Stimulated activated CD4-positive, alpha-beta T cell treated with anti-CD3 and anti-CD28 coated beads, Interleukin-4, amount 100 ng/mL, for 24 hours (primary cell): ENCODE measurements around the gene RPS18.
"Not testable (repeated sequence)": the region's sequence is repeated elsewhere in the genome, so short reads cannot be mapped to it uniquely, and the experiment has no call there.

Experiments used
- DNase-seq: peaks from one replicate; pipeline ENCODE4 v3.0.0-alpha.2; 2020

RPS18 gene

DNA sequence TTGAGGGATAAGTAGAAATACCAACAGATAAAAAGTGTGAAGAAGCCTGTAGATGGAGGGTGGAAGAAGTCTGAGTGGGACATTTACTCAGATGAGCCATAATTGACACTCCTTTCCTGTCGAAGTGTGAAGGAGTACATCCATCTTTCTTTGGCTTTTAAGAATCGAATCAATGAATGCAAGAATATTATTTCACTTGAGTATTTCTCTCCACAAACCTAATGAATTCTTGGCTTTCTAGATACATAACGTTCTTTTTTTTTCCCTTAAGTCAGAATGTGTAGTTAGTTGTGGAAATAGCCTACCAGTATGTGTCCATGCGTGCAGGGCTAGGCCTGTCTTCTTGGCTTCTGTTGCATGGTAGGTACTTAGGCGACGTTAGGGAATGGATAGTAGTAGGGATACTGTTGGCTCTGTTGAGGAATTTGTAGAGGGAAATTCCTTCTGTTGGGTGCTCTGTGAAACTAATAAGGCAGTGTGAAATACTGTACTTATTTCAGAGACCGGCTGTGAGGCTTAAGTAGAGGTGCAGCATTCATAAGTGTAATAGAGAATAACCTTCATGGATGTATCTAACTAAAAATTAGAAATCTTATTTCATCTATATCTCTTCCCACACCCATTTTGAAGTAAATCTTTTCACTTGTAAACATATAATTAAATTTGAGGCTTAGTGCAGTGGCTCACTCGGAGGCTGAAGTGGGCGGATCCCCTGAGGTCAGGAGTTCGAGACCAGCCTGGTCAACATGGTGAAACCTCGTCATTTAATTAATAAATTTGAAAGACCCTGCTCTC, 1.5 kb downstream of the RPS18 start:
- no peak for DNase-seq

DNA sequence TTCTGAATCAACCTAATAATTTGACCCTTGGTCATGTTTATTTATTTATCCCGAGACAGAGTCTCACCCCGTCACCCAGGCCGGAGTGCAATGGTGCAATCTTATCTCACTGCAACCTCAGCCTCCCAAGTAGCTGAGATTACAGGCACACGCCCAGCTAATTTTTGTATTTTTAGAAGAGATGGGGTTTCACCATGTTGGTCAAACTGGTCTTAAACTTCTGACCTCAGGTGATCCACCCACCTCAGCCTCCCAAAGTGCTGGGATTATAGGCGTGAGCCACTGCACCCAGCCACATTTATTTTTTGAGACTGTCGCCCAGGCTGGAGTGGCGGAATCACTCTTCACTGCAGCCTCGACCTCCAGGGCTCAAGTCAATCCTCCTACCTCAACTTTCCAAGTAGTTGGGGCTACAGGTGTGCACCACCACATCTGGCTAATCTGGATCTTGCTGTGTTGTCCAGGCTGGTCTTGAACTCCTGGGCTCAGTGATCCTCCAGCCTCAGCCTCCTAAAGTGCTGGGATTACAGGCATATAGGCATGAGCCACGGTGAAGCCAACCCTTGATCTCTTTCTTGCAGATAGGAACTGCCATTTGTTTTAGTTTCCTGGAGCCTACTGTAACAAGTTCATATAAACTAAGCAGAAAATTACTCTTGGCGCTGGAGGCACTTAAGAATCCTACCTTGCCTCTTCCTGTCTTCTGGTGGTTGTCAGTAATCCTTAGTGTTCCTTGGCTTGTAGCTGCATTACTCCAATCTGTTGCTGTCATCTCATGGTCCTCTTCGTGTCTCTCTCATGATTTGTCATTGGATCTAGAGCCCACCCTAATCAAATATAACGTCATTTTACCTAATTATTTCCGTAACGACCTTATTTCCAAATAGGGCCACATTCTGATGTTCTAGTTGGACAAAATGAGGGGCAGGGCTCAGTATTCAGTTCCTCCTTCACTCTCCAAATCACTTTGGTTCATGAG, 2.3 kb downstream of the RPS18 start:
- DNase-seq: no peak

DNA sequence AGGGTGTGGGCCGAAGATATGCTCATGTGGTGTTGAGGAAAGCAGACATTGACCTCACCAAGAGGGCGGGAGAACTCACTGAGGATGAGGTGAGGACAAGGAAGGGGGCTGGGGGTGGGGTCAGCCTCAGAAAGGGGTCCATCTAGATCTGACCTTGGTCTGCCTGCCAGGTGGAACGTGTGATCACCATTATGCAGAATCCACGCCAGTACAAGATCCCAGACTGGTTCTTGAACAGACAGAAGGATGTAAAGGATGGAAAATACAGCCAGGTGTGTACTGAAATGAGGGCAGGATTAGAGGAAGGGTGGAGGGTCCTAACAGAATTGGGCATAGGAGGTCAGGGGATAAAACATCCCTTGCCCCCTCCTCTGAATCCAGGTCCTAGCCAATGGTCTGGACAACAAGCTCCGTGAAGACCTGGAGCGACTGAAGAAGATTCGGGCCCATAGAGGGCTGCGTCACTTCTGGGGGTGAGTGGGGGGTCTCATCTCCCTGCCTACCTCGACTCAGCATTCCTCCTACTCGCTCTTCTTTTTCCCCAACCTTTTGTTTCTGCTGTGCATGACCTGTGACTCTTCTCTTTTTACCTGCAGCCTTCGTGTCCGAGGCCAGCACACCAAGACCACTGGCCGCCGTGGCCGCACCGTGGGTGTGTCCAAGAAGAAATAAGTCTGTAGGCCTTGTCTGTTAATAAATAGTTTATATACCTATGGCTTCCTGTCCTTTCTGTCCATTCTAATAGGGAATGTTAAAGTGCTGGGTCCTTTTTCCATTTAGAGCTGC, 4.1 kb downstream of the RPS18 start:
- not testable (repeated sequence) for DNase-seq

DNA sequence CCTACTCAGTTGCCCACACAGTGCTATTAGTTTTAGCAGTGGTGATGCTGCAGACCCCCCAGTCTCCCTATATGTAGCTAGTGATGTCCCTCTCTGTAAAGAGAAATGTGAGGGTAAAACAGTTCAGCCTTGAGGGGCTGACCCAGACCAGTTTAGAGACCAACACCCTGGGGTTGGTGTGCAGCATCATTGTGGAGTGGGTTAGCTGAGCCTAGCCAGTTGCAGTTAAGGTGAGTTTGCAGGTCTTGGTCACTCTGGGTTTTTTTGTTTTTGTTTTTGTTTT, 4.6 kb downstream of the RPS18 start:
- DNase-seq: no peak

DNA sequence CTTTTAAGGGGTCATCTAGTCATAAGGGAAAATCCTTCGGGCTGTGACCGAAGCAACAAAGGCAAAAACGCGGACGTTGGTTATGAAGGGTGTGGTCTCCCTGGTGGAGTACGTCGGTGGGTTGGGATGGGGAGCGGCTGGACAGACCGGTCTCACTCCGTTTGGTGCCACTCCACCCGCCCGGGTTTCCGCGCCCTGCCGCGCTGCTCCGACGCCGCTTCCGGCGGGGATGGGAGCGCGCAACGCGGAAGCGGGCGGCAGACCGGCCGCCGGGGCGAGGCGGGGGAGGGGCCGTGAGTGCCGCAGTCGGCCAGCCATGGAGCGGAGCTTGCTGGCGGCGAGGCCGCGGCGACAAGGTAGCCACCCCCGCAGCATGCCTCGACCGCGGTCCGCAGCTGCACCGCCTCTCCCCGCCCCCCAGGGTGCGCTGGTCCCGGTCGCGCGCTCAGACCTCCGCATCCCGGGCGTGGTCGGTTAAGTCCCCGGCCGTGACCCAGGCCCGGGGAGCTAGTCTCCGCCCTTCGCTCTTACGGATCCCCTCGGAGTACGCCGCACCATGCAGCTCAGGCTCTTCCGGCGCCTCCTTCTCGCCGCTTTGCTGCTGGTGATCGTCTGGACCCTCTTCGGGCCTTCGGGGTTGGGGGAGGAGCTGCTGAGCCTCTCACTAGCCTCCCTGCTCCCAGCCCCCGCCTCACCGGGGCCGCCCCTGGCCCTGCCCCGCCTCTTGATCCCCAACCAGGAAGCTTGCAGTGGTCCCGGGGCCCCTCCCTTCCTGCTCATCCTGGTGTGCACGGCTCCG, 5.2 kb downstream of the RPS18 start, which contains the start of gene B3GALT4:
Gene B3GALT4 (plus strand): TSS at position 260 of the 799 bp plus-strand sequence. CDS start 297 bp downstream, at position 557.
- DNase-seq: peak; percentile 74

DNA sequence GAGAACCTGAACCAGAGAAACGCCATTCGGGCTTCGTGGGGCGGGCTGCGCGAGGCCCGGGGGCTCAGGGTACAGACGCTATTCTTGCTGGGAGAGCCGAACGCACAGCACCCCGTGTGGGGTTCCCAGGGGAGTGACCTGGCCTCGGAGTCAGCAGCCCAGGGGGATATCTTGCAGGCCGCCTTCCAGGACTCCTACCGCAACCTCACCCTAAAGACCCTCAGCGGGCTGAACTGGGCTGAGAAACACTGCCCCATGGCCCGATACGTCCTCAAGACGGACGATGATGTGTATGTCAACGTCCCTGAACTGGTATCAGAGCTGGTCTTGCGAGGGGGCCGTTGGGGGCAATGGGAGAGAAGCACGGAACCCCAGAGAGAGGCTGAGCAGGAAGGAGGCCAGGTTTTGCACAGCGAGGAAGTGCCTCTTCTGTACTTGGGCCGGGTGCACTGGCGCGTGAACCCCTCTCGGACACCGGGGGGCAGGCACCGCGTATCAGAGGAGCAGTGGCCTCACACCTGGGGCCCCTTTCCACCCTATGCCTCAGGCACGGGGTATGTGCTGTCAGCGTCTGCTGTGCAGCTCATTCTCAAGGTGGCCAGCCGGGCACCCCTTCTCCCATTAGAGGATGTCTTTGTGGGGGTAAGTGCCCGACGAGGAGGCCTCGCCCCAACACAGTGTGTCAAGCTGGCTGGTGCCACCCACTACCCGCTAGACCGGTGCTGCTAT, 6.0 kb downstream of the RPS18 start:
- DNase-seq: peak; percentile 39

DNA sequence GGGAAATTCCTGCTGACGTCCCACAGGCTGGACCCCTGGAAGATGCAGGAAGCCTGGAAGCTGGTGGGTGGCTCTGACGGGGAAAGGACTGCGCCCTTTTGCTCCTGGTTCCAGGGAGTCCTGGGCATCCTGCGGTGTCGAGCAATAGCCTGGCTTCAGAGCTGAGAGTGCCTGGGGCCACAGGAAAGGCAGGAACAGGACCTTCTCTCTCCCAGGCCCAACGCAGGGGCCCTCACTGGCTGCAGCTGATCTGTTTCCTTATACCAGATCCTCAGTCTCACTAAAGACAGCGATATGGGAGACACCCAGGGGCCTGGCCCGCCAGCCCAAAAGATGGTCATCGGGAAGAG, 6.5 kb downstream of the RPS18 start:
- DNase-seq: no peak

DNA sequence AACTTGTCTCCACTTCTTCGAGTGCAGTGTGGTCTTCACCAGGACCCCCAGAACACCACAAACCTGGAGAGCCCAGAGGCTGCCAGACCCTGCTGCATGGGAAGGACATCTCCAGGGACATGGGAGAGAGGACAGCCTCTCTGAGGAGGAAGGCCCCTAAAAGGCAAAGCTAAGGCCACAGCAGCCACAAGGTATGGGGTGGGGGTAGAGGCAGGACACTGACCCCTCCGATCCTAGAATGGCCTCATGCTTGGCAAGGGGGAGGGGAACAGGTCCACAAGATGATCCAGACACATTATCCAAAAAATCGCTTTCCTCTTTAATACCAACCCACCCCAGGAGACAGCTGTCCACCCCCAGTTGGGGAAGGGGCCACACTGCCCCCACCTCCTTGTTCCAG, 6.9 kb downstream of the RPS18 start:
- DNase-seq: no peak

DNA sequence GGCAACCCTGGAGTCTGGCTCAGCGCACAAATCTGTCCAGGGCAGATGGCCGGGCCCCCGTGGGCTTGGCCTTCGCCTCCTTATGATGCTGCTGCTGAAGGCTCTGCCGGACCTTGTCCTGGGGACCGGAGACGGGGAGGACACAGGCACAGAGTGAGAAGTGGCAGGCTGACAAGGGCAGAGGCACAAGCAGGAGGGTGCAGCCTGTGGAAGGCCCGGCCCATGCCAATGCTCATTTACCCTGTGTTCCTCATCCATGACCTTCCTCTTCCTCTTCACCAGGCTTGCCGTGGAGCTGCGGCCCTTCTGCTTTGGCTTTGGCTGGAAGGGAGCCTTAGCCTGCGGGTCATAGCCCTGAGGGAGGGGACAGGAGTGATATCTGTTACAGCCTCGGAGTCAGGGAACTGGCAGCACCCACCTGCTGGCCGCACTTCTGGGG, 7.4 kb downstream of the RPS18 start:
- DNase-seq: no peak

DNA sequence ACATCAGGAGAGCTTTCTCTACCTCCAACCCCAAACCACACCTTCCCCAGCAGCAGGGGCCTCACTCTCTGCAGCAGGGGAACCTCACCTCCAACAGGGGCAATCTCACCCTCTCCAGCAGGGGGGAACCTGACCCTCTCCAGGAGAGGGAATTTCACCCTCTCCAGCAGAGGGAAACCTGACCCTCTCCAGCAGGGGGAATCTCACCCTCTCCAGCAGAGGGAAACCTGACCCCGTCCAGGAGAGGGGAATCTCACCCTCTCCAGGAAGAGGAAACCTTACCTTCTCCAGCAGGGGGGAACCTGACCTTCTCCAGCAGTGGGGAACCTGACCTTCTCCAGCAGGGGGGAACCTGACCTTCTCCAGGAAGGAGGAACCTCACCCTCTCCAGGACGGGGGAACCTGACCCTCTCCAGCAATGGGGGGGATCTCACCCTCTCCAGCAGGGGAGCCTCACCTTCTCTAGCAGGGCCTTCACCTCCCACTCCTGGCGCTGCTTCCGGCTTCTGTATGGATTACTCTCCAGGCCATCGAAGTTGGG, 8.2 kb downstream of the RPS18 start:
- no peak for DNase-seq

DNA sequence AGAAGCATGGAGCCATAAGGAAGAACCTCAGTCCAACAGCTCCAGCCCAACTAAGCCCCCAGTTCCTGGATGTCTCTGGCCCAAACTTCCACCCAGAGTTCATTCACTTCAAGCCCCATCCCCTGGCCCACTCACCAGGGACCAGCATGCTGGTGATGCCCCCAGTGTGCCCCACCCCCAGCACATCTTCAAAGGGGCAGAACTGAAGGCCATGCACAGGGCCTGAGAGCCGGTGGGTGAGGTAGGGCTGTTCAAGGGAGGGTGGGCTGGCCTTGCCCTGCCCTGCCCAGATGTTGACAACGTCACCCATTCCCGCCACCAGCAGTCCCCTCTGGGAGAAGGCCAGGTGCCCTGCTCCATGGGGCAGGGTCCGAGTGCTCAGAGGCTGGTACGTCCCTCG, 8.7 kb downstream of the RPS18 start:
- no peak for DNase-seq

DNA sequence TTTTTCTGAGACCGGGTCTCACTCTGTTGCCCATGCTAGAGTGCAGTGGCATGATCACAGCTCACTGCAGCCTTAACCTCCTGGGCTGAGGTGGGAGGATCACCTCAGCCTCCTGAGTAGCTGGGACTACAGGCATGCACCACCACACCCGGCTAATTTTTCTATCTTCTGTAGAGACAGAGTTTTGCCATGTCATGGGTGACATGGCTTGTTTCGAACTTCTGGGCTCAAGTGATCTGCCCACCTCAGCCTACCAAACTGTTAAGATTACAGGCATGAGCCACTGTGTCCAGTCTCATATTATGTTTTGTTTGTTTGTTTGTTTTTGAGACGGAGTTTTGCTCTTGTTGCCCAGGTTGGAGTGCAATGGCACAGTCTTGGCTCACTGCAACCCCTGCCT, 13.3 kb downstream of the RPS18 start:
- DNase-seq: not testable (repeated sequence)

DNA sequence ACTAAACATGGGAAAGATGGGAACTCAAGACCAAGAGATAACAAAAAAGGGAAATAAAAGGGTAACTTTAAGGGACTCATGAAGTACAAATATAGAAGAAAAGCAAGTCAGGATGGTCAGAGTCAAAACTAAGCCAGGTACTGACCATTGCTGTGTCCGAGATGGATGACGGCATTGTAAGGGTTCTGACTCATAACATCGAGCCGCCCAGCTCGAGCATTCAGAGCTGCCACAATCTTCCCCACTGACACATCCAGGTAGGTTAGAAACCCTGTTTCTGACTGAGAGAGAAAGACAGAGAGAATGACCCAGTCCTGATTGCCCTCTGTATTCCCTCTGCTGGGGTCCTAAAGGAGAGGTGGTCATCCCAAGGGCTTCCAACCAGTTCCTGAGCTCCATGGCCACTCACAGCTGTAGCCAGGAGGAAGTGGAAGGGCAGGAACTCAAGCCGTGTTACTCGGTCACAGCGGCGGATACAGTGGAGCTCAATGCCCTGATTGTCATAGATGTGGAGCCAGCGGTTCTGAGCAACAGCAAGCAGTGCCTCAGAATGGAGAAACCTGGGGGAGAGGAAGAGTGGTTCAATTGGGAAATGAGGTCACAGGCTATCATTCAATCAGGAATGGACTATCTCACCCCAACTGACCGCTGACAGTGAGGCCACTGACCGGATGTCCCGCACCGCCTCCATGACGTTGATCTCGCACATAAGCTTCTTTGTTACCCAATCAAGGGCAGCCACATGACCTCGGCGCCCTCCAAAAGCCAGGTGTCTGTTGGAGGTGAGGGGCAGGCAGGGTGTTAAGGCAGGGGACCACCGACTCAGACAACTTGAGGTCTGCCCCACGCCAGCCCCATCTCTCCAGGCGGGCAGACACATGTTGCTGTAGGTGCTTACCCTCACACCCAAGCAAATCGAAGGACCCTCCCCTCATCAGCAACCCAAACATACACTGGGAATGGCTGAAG, 15.4 kb downstream of the RPS18 start:
- DNase-seq: no peak

DNA sequence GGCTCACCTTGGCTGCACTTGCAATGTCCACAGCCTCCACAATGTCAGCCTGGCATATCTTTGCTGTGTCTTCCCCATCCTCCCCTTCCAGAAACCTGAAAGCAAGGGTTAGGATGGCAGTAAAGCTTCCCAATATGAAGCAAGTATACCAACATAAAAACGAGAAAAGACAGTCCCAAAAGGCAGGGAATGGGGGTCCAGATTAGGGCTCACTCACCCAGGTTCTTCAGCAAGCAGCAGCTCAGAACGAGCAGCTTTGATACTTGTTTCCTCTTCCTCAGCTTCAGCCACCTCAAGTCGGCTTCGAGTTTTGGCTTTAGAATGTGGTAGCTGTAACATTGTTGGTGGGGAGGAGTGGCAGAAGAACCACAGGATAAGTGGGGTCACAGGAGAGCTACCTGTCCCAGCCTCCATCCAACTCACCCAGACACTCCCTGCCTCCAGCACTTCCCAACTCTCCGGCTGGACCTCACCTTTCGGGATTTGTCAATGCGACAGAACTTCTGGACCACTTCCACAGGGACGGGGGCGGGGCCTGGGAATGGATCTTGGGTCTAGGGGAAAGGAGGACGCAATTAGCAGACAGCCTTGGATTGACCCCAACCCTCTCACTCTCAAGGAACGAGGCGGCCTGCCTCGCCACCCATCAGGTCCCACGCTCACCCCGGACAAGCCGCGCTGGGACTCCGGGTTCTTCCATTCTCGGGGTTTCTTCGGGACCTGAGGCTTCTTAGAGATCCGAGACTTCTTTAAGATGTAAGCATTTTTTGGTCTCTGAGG, 16.5 kb downstream of the RPS18 start:
- DNase-seq: no peak

DNA sequence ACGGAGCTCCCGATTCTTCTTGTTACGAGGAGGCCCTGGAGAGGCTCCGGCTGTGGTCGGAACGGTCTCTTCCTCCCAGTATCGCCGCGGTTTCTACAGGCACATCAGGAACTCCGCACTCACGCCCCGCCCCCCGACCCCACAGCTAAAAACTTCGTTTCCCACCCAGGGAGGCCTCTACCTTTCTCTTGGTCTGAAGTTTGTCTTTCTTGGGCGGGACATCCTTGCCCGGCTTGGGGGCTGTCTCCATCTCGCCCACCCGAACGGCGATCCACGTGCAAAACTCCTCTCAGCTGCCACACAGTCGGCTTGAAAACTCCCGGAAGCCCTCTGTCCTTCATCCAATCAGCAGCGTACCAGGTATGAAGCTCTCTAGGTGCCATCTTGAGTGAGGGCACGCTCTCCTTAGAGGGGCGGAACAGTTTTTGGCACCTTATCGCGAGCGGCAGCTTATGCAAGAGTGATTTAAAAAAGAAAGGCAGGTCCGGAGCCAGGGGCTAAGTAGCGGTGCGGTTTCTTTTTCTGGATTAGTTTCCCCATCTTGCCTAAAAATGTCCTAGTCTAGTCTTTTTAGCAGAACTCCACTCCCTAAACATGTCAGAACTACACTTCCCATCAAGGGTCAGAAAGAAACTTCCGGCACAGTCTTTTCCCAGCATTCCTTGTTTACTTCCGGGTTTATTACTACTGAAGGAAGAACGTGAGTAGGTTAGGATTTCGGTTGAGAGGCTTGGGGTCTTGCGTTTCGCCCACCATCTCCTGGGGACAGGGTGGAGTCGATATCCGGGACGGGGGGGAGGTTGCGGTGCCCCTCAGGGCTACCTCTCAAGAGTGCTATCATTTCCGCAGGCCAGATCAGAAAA, 17.3 kb downstream of the RPS18 start, which contains the start of the genes PFDN6 and WDR46:
Gene PFDN6 (plus strand): TSS at position 681 of the 863 bp plus-strand sequence. CDS start 256 bp downstream, outside the sequence.
Gene WDR46 (minus strand): TSS at position 319 of the 863 bp plus-strand sequence. CDS start 69 bp downstream, at position 250.
- peak; percentile 87 for DNase-seq

DNA sequence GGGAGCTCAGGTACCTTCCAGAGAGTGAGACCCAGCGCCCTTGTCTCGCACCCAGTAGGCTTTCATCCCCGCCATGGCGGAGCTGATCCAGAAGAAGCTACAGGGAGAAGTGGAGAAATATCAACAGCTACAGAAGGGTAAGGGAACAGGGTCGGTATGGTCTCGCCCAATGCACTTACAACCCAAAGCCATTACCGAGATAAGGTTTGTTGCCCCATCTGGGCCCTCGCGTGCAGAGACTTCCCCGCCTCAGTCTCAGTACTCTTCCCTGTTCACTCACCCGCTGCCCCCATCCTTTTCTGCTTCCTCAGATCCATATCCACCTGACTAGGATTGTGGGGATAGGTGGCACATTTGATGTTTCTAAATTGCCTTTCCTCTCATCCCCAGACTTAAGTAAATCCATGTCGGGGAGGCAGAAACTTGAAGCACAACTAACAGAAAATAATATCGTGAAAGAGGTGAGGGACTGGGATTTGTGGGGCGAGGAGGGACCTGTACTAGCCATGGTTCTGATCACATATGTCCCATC, 18.0 kb downstream of the RPS18 start:
- DNase-seq: no peak

DNA sequence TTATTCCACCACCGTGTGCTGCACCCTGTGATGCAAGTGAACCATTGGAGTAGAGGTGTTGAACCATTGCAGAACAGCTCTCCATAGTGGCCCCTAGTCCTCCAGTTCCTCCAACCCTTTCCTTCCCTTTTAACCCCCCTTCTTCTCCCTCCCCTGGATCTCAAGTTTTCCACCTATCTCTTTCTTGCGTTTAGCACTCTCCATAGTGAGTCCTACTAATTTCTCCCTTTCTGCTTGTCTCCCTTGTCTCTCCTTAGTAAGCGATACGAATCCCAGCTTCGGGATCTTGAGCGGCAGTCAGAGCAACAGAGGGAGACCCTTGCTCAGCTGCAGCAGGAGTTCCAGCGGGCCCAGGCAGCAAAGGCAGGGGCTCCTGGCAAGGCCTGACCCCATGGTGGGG, 18.6 kb downstream of the RPS18 start:
- no peak for DNase-seq
